Right renal cortex interstitium (tissue), 3 donors: ENCODE data around the gene LCT. TPM values are rescaled to one million over a fixed set of nuclear protein-coding genes. Genes with fewer than 3 reads are reported as not detected.

ENCODE experiments used
- DNase-seq, 3 donors: peaks; one replicate each; pipeline ENCODE4 v3.0.0-alpha.2; 2013; ENCODE audit warnings: low read depth in 3 of 3, low spot score in 2 of 3
- polyA plus RNA-seq, 3 donors: library from polyadenylated mRNA; unstranded; fragments of 120-200 nt; gene quantifications; one replicate each; pipeline ENCODE4 v1.2.1, GENCODE V29; 2013; ENCODE audit not compliant: insufficient read length in 3 of 3

LCT gene
- polyA plus RNA-seq, 3 donors: 0.03 TPM; not detected in 2

- DNase-seq: no peak
Measured at GRCh38 chr2:135744760-135745314, 92.1 kb downstream of the LCT start.

GRCh38 chr2:135743860-135744259, 93.1 kb downstream of the LCT start:
- DNase-seq: no peak

- peak; percentile 40 to 67 (median 45) for DNase-seq
Measured at GRCh38 chr2:135742325-135742757, 94.6 kb downstream of the LCT start.

- peak; percentile 92 to 94 (median 93) for DNase-seq
Measured at GRCh38 chr2:135741395-135742324, 95.3 kb downstream of the LCT start, which contains the start of gene UBXN4. Gene UBXN4 (plus strand): TSS chr2:135741855. CDS start chr2:135741930, 75 bp downstream.

- DNase-seq: no peak
Measured at GRCh38 chr2:135741043-135741394, 96.0 kb downstream of the LCT start.

GRCh38 chr2:135740206-135740605, 96.8 kb downstream of the LCT start:
- DNase-seq: no peak

Other genes starting within 250 kb of the LCT start
- gene UBXN4, start 95.3 kb downstream of the LCT start, polyA plus RNA-seq: 100 to 1,000 TPM; 149 to 168 (median 153) TPM
- 10 to 100 TPM; 70.4 to 76.7 (median 75.8) TPM for gene MCM6, start 39.3 kb upstream of the LCT start, polyA plus RNA-seq
- 100 to 1,000 TPM; 152 to 170 (median 156) TPM for gene DARS1, start 148.4 kb upstream of the LCT start, polyA plus RNA-seq